Stimulated activated CD4-positive, alpha-beta T cell treated with anti-CD3 and anti-CD28 coated beads, Interleukin-12 subunit alpha, Interleukin-12 subunit beta, amount 100 ng/mL, for 24 hours (primary cell): Measurements from ENCODE around the gene NUP210L.
A peak's percentile ranks its signal among the peaks of the same experiment; 100 is the strongest.

Experiments
- DNase-seq, 2 experiments: peaks; one replicate each; pipeline ENCODE4 v3.0.0-alpha.2; 2020; ENCODE audit warnings: low read depth in 2 of 2

NUP210L gene

GRCh38 chr1:153963850-153964331, 191.0 kb downstream of the NUP210L start:
- DNase-seq: no peak

GRCh38 chr1:153963030-153963849, 191.6 kb downstream of the NUP210L start, which contains the start of gene SLC39A1:
TSS of gene SLC39A1 (minus strand) at chr1:153963537. CDS start at chr1:153962715, 822 bp downstream.
- DNase-seq: peak; percentile 88 to 98

- no peak for DNase-seq
Observed at GRCh38 chr1:153962088-153963029, 192.5 kb downstream of the NUP210L start.

GRCh38 chr1:153961421-153961820, 193.5 kb downstream of the NUP210L start:
- DNase-seq: no peak

GRCh38 chr1:153960206-153960605, 194.7 kb downstream of the NUP210L start:
- no peak for DNase-seq

GRCh38 chr1:153959454-153959853, 195.4 kb downstream of the NUP210L start:
- no peak for DNase-seq

GRCh38 chr1:153958961-153959260, 196.0 kb downstream of the NUP210L start:
- no peak for DNase-seq

GRCh38 chr1:153958111-153958960, 196.5 kb downstream of the NUP210L start, which contains the start of gene CRTC2:
TSS of gene CRTC2 (minus strand) at chr1:153958612. CDS start at chr1:153958497, 115 bp downstream.
- DNase-seq: peak; percentile 94 to 98

GRCh38 chr1:153957744-153958110, 197.1 kb downstream of the NUP210L start:
- DNase-seq: no peak

- no peak for DNase-seq
Observed at GRCh38 chr1:153956997-153957715, 197.7 kb downstream of the NUP210L start.

- DNase-seq: no peak
Observed at GRCh38 chr1:153954826-153955225, 200.0 kb downstream of the NUP210L start.

- DNase-seq: no peak
Observed at GRCh38 chr1:153953859-153954365, 201.0 kb downstream of the NUP210L start.

GRCh38 chr1:153951801-153952200, 203.1 kb downstream of the NUP210L start:
- no peak for DNase-seq

GRCh38 chr1:153951183-153951582, 203.7 kb downstream of the NUP210L start:
- no peak for DNase-seq

- DNase-seq: peak; percentile 60 to 66
Observed at GRCh38 chr1:153946622-153947241, 208.1 kb downstream of the NUP210L start, which contains the start of gene DENND4B. TSS of gene DENND4B (minus strand) at chr1:153946718. CDS start at chr1:153944374, 2,344 bp downstream.

GRCh38 chr1:153945795-153946621, 208.9 kb downstream of the NUP210L start:
- peak; percentile 45 to 58 for DNase-seq

- DNase-seq: peak; percentile 48 to 67
Observed at GRCh38 chr1:153945131-153945794, 209.6 kb downstream of the NUP210L start.

GRCh38 chr1:153944827-153945117, 210.1 kb downstream of the NUP210L start:
- DNase-seq: no peak
